HL-60 (cell line): ENCODE measurements around the gene TANC1.

Experiments used
- DNase-seq, 2 experiments: peaks; one replicate each; pipeline ENCODE4 v3.0.0-alpha.2; 2010 to 2020; ENCODE audit warnings: low read depth in 1 of 2, low spot score in 1 of 2
- H3K27ac ChIP-seq: fragments of 250-450 bp; sonication (Bioruptor Pico); replicated peaks from 2 replicates; pipeline ENCODE4 v1.5.1; 2020; ENCODE audit warnings: mild to moderate bottlenecking, moderate library complexity
- H3K27me3 ChIP-seq: fragments of 250-450 bp; sonication (Bioruptor Pico); 2 replicates; pipeline ENCODE4 v1.5.1; 2021; ENCODE audit warnings: mild to moderate bottlenecking, moderate library complexity; ENCODE audit not compliant: insufficient read depth, poor library complexity, severe bottlenecking
- H3K4me3 ChIP-seq: replicated peaks from 2 replicates; pipeline ENCODE4 v1.5.1; 2011; ENCODE audit warnings: mild to moderate bottlenecking, control low read depth, low read length; ENCODE audit not compliant: insufficient read depth
- GABPA ChIP-seq: IDR thresholded peaks from 2 replicates; pipeline ENCODE4 v1.6.1; 2012; ENCODE audit warnings: low read depth
- POLR2AphosphoS5 ChIP-seq: IDR thresholded peaks from 2 replicates; pipeline ENCODE4 v1.6.1; 2012; ENCODE audit warnings: low read depth
- REST ChIP-seq: IDR thresholded peaks from 2 replicates; pipeline ENCODE4 v1.6.1; 2012; ENCODE audit warnings: low read depth; ENCODE audit not compliant: insufficient replicate concordance
- SPI1 ChIP-seq: IDR thresholded peaks from 2 replicates; pipeline ENCODE4 v1.6.1; 2012; ENCODE audit warnings: low read depth, mild to moderate bottlenecking, borderline replicate concordance
- TF ChIP-seq, protein P1 (sequence below): IDR thresholded peaks from one replicate; pipeline ENCODE4 v1.5.1; 2011; ENCODE audit warnings: low read length, control low read depth, inconsistent platforms; ENCODE audit not compliant: insufficient read depth

Gene TANC1

GRCh38 chr2:159176555-159176954 is 208.1 kb downstream of the TANC1 start:
- H3K27me3 ChIP-seq, result no peaks in the 10 kb centered on the region
- no peak overlapping the region for H3K4me3 ChIP-seq
- TF ChIP-seq SPI1 (no peak), REST (no peak), GABPA (no peak), POLR2AphosphoS5 (no peak)
- TF ChIP-seq, protein P1, sequence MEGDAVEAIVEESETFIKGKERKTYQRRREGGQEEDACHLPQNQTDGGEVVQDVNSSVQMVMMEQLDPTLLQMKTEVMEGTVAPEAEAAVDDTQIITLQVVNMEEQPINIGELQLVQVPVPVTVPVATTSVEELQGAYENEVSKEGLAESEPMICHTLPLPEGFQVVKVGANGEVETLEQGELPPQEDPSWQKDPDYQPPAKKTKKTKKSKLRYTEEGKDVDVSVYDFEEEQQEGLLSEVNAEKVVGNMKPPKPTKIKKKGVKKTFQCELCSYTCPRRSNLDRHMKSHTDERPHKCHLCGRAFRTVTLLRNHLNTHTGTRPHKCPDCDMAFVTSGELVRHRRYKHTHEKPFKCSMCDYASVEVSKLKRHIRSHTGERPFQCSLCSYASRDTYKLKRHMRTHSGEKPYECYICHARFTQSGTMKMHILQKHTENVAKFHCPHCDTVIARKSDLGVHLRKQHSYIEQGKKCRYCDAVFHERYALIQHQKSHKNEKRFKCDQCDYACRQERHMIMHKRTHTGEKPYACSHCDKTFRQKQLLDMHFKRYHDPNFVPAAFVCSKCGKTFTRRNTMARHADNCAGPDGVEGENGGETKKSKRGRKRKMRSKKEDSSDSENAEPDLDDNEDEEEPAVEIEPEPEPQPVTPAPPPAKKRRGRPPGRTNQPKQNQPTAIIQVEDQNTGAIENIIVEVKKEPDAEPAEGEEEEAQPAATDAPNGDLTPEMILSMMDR, result no peak
- no peak for DNase-seq
- H3K27ac ChIP-seq, result no peak overlapping the region

- H3K4me3 ChIP-seq, result no peak overlapping the region
- H3K27me3 ChIP-seq, result no peaks in the 10 kb centered on the region
- H3K27ac ChIP-seq, result no peak overlapping the region
- no peak for DNase-seq
- TF ChIP-seq SPI1, result no peak
- no peak for TF ChIP-seq POLR2AphosphoS5
- no peak for TF ChIP-seq REST
- TF ChIP-seq, protein P1, result no peak
- TF ChIP-seq GABPA, result no peak
These were observed 208.9 kb downstream of the TANC1 start for GRCh38 chr2:159177357-159177756.

- Histone ChIP-seq H3K27ac (no peak overlapping the region), H3K4me3 (no peak overlapping the region), H3K27me3 (no peaks in the 10 kb centered on the region)
- TF ChIP-seq, protein P1, result no peak
- TF ChIP-seq GABPA (no peak), REST (no peak), POLR2AphosphoS5 (no peak), SPI1 (no peak)
- DNase-seq, result no peak
These were observed 209.5 kb downstream of the TANC1 start for GRCh38 chr2:159177957-159178356.
